Left forelimb (tissue), 1 donor: ENCODE data around the gene ELAPOR1.
A peak's percentile ranks its signal among the peaks of the same experiment; 100 is the strongest.

ENCODE experiments used
- DNase-seq: peaks from one replicate; pipeline ENCODE4 v3.0.0-alpha.2; 2018; ENCODE audit warnings: low spot score

ELAPOR1 gene

GRCh38 chr1:109096120-109096519 lies 17.8 kb upstream of the ELAPOR1 start:
- no peak for DNase-seq

- peak; percentile 97 for DNase-seq
These were observed 13.8 kb upstream of the ELAPOR1 start for GRCh38 chr1:109099938-109100773.

- no peak for DNase-seq
These were observed 9.4 kb upstream of the ELAPOR1 start for GRCh38 chr1:109104364-109105151.

GRCh38 chr1:109105881-109106280 lies 8.0 kb upstream of the ELAPOR1 start:
- DNase-seq = no peak

- DNase-seq = no peak
These were observed 6.1 kb upstream of the ELAPOR1 start for GRCh38 chr1:109107785-109108184.

GRCh38 chr1:109109906-109110305 lies 4.0 kb upstream of the ELAPOR1 start:
- no peak for DNase-seq

- DNase-seq = peak; percentile 17
These were observed 2.4 kb upstream of the ELAPOR1 start for GRCh38 chr1:109111386-109112055.

GRCh38 chr1:109112056-109112651 lies 1.8 kb upstream of the ELAPOR1 start:
- no peak for DNase-seq

- DNase-seq = peak; percentile 90
These were observed 1.1 kb upstream of the ELAPOR1 start for GRCh38 chr1:109112652-109113285.

GRCh38 chr1:109114342-109114674 lies 393 bp downstream of the ELAPOR1 start:
- no peak for DNase-seq

- no peak for DNase-seq
These were observed 1.8 kb downstream of the ELAPOR1 start for GRCh38 chr1:109115685-109116084.

- no peak for DNase-seq
These were observed 2.4 kb downstream of the ELAPOR1 start for GRCh38 chr1:109116286-109116685.

- no peak for DNase-seq
These were observed 4.2 kb downstream of the ELAPOR1 start for GRCh38 chr1:109118089-109118488.

- no peak for DNase-seq
These were observed 6.4 kb downstream of the ELAPOR1 start for GRCh38 chr1:109120356-109120755.

GRCh38 chr1:109131059-109131458 lies 17.1 kb downstream of the ELAPOR1 start:
- no peak for DNase-seq

GRCh38 chr1:109131800-109132199 lies 17.9 kb downstream of the ELAPOR1 start:
- no peak for DNase-seq

- no peak for DNase-seq
These were observed 19.2 kb downstream of the ELAPOR1 start for GRCh38 chr1:109133002-109133706.

- no peak for DNase-seq
These were observed 19.9 kb downstream of the ELAPOR1 start for GRCh38 chr1:109133815-109134214.

GRCh38 chr1:109134423-109134822 lies 20.5 kb downstream of the ELAPOR1 start:
- DNase-seq = no peak

- DNase-seq = no peak
These were observed 22.0 kb downstream of the ELAPOR1 start for GRCh38 chr1:109135940-109136339.

- no peak for DNase-seq
These were observed 22.9 kb downstream of the ELAPOR1 start for GRCh38 chr1:109136766-109137165.
